GM19193 (cell line): ENCODE data around the gene NKX6-1.

Experiments
- POLR2A ChIP-seq: IDR thresholded peaks from 4 replicates; pipeline ENCODE4 v1.6.1; 2011; ENCODE audit not compliant: insufficient read depth, insufficient read length; ENCODE audit errors: extremely low read depth

Gene NKX6-1

DNA sequence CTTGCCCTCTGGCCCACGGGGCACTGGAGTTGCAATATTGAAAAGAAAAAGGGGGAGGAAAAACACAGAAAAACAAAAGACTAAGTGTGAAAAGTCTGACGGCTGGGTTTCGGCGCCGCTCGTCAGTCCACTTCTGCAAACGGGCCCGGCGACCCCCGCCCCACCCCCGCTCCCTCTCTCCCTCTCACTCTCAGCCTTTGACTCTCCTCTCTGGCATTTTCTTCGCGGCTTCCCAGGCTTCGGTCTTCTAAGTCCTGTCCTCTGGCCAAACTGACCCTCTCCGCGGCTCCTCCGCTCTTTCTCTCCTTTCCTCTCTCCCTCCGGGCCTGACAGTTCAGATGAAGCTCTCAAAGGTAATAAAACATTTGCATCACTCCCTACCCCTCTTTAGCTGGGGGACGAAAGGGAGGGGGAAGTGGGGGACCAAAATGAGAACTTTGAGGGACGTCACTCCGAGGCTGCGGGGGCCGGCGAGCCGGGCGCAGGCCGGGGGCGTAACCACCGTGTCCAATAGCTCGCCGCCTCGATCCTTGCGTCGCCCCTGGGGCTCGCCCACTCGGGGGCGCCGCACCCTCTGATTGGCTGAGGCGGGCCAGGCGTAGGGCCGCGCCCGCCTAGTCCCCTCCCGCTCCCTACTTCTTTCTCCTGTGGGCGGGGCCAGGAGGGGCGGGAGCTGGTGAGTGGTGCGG lies at the start of gene NKX6-1:
NKX6-1 (minus strand) TSS at position 358 of the 689 bp plus-strand sequence. CDS start 1,064 bp downstream, outside the sequence.
- TF ChIP-seq POLR2A, result no peak

DNA sequence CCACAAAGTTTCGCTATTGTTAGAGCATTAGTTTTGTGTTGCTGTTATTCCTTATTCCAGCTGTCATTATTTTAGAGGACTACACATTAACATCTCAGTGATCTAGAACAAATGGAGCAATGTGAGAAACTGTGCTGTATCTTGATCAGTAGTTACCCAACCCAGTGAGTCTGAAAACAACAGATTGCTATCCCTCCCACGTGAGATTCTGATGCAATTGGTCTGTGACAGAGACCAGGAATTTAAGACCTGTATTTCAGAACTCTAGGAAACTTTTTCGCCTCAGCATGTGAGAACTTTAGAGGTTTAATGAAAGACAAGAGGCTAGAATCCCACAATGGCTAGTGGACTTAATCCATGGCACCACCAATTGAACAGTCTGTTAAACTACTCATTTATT lies 48.1 kb upstream of the NKX6-1 start:
- no peak for TF ChIP-seq POLR2A

GRCh38 chr4:84545093-84545492 lies 46.0 kb upstream of the NKX6-1 start:
- no peak for TF ChIP-seq POLR2A

DNA sequence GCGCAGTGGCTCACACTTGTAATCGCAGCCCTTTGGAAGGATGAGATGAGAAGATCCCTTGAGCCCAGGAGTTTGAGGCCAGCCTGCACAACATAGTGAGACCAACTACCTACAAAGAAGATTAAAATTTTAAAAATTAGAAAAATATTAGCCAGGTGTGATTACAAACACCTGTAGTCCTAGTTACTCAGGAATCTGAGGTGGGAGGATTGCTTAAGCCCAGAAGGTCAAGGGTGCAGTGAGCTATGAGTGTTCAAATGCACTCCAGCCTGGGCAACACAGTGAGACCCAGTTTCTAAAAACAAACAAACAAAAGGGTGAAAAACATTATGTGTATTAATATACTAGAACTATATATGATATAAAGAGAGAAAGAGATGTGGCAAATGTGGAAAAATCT lies 36.8 kb upstream of the NKX6-1 start:
- TF ChIP-seq POLR2A, result no peak

GRCh38 chr4:84531689-84532088 lies 32.6 kb upstream of the NKX6-1 start:
- TF ChIP-seq POLR2A, result no peak

DNA sequence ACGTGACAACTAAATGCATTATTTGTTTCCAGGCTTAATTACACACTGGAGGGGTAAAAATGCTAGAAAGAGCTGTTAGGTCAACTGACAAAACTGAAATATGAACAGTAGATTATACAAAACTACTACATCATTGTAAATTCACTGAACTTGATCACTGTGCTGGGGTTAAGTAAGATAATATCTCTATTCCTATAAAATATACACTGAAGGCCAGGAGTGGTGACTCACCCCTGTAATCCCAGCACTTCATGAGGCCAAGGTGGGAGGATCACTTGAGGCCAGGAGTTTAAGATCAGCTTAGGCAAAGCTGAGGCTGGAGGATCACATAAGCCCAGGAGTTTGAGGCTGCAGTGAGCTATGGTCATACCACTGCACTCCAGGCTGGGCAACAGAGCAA lies 31.8 kb upstream of the NKX6-1 start:
- TF ChIP-seq POLR2A, result no peak

DNA sequence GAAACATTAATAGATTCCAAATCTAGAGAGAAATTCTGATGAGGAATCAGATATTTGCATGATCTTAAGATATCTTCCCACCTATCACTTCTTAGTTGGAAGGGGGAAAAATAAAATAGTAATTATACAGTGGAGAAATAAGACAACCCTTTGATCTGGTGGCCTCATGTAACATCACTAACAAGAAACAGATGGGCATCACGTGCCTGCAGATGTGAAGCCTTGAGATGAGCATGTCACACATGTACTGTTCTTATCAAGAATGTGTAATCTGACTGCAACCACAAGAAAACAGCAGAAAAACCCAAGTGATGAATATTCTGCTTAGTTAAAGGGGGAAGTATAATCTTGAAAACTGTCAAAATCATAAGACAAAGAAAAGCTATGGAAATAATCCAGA lies 31.4 kb upstream of the NKX6-1 start:
- no peak for TF ChIP-seq POLR2A

- no peak for TF ChIP-seq POLR2A
Measured at GRCh38 chr4:84529169-84529751, 30.2 kb upstream of the NKX6-1 start.

GRCh38 chr4:84527391-84527790 lies 28.3 kb upstream of the NKX6-1 start:
- TF ChIP-seq POLR2A, result no peak

- no peak for TF ChIP-seq POLR2A
Measured at GRCh38 chr4:84515075-84515474, 16.0 kb upstream of the NKX6-1 start.

- TF ChIP-seq POLR2A, result no peak
Measured at GRCh38 chr4:84512277-84512676, 13.2 kb upstream of the NKX6-1 start.

DNA sequence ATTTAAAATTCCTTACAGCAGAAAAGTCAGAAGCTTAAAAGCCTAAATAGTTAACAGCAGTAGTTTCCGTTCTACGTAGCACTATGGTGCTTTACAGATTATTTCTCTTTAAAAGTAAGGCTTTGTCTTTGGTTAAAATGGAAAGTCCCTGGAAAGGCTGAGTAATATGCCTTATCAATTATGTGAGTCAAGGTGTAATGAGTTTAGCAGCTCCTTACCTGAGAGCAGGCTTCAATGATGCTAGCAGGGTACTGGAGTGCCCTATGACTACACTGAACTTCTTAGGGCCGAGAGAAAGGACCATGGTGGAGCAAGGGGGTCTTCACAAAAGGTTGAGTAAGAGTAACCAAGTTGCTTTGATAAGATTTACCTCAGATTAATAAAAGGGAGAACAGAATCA lies 12.6 kb upstream of the NKX6-1 start:
- TF ChIP-seq POLR2A, result no peak

DNA sequence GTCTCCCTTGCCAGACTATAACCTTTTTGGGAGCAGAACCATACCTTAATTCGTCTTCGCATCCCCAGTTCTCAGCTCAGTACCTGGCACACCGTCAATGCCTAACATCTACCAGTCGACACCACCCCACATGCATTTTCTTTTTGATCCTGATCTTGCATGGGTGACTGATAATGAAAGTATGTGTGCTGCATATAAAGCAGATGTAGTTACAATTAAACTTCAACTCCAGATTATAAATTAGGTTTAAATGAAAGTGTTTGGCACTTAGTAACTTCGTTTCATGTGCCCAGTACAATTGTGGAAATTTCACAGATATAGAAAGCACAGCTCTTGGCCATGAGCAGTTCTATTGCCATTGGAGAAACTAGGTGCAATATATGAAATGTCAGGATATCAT lies 8.8 kb upstream of the NKX6-1 start:
- no peak for TF ChIP-seq POLR2A

GRCh38 chr4:84504821-84505220 lies 5.7 kb upstream of the NKX6-1 start:
- TF ChIP-seq POLR2A, result no peak

DNA sequence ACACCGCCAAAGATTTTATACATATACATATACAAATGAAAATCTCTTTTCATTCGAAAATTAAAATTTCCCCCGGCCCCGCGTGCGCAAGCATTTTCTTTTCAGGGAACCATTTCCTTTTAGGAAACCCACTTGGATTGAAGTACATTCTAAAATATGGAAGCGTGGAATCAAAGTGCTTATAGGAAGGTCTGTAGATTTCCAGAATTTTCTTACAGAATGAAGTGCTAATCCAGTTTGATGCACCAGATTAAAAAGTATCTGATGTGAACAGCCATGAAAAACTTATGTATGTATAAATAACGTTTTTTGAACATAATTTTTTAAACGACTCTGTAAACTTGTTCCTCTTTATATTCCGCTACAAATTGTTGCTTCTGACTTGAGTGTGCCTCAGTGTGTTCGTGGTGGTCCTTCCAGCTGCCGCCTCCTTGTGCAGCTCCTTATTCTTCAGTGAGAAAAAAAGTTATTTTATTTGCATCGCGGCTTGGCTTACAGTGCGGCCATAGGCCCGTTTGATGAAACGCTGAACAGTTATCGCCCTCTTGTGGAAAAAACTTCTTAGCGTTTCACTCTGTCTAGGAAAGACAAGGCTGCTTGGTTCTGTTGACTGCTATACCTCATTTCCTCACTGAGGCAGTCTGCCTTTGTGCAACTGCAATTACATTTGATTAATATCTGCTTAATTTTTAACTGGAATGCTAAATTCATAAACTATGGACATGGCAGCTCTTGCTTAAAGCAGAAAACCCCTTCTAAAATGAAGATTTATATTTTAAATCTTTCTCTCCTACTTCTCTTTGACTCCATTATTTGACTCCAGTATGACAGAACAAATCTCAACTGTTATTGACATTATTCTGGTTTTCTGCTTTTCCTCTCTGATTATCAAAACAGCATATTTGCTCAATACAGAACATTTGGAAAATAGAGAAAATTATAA lies 4.7 kb upstream of the NKX6-1 start:
- no peak for TF ChIP-seq POLR2A
